ENCODE results near the gene UBE2G2. TPM values are rescaled to one million over a fixed set of nuclear protein-coding genes. Genes with fewer than 3 reads are reported as not detected.

The UBE2G2 gene
- total RNA-seq, 1 donor from 2014 or later = 67.4 TPM

GRCh38 chr21:44726826-44727225, 74.8 kb downstream of the UBE2G2 start:
- no peak overlapping the region for H3K4me3 ChIP-seq (ENCODE audit: low read depth, low read length)
- no peak for DNase-seq (ENCODE audit: low read depth)
- H3K36me3 ChIP-seq (ENCODE audit: control insufficient read depth, insufficient read depth, low read length) = no peaks in the 10 kb centered on the region
- no peak for FAIRE-seq
- H3K27me3 ChIP-seq (ENCODE audit: control insufficient read depth, insufficient read depth, low read length) = no peaks in the 10 kb centered on the region
- no peak for TF ChIP-seq CTCF (IDR thresholded peaks at IDR 0.05; ENCODE audit: insufficient read depth, low read length, severe bottlenecking)

GRCh38 chr21:44724926-44725325, 76.7 kb downstream of the UBE2G2 start:
- DNase-seq (ENCODE audit: low read depth) = no peak
- no peaks in the 10 kb centered on the region for H3K27me3 ChIP-seq (ENCODE audit: control insufficient read depth, insufficient read depth, low read length)
- TF ChIP-seq CTCF (IDR thresholded peaks at IDR 0.05; ENCODE audit: insufficient read depth, low read length, severe bottlenecking) = no peak
- no peak overlapping the region for H3K4me3 ChIP-seq (ENCODE audit: low read depth, low read length)
- H3K36me3 ChIP-seq (ENCODE audit: control insufficient read depth, insufficient read depth, low read length) = no peaks in the 10 kb centered on the region
- no peak for FAIRE-seq

GRCh38 chr21:44724196-44724595, 77.4 kb downstream of the UBE2G2 start:
- H3K27me3 ChIP-seq (ENCODE audit: control insufficient read depth, insufficient read depth, low read length) = no peaks in the 10 kb centered on the region
- FAIRE-seq (no peak), DNase-seq (ENCODE audit: low read depth) (no peak)
- H3K4me3 ChIP-seq (ENCODE audit: low read depth, low read length) = no peak overlapping the region
- TF ChIP-seq CTCF (IDR thresholded peaks at IDR 0.05; ENCODE audit: insufficient read depth, low read length, severe bottlenecking) = no peak
- H3K36me3 ChIP-seq (ENCODE audit: control insufficient read depth, insufficient read depth, low read length) = no peaks in the 10 kb centered on the region

DNA sequence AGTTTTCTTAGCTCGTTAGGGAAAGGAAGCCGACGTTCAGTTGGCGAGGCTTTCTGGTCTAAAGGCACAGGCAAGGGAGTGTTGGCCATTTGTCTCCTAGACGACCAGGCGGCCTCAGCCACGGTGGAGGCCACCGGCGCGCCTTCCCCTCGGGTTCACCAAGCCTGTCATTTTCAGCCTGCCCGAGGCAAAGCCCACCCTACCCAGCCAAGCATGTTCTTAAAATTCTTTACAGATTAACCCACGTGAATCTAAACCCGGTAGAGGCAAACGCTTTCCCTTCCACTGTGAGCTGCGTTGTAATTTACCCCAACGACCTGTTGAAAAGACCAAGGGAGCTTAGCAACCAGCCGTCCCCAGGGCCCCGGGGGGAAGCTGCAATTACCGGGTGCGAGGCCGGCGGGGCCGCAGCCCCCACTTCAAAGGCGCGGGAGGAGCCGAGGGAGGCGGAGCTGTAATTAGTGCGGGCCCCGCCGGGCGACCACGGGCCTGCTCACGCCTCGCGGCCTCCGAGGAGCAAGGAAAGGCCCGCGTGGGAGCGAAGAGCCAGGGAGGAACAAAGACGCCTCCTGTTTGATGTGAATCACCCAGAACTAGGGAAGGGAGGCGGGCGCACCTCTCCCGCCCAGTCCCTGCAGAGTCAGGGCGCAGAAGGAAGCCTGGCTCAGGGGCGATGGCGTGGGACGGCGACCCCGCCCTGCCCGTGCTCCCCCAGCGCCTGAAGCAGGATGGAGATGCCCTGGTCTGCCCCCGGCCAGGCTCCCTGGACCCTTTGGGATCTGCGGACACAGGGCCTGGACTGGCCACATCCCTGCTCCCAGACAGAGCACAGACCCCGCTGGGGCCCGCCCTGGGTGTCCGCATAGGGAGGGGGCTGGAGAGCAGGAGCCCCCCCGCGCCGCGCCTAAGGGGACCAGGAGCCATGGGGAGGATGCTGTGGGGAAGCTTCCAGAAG, 78.2 kb downstream of the UBE2G2 start:
- FAIRE-seq = no peak
- no peak overlapping the region for H3K4me3 ChIP-seq (ENCODE audit: low read depth, low read length)
- no peak for TF ChIP-seq CTCF (IDR thresholded peaks at IDR 0.05; ENCODE audit: insufficient read depth, low read length, severe bottlenecking)
- H3K27me3 ChIP-seq (ENCODE audit: control insufficient read depth, insufficient read depth, low read length) = peaks cover under 1% of the 10 kb centered on the region
- H3K36me3 ChIP-seq (ENCODE audit: control insufficient read depth, insufficient read depth, low read length) = no peaks in the 10 kb centered on the region
- no peak for DNase-seq (ENCODE audit: low read depth)

- H3K36me3 ChIP-seq (ENCODE audit: control insufficient read depth, insufficient read depth, low read length) = no peaks in the 10 kb centered on the region
- DNase-seq (ENCODE audit: low read depth) = no peak
- no peak for FAIRE-seq
- no peak overlapping the region for H3K4me3 ChIP-seq (ENCODE audit: low read depth, low read length)
- peaks cover 2% of the 10 kb centered on the region for H3K27me3 ChIP-seq (ENCODE audit: control insufficient read depth, insufficient read depth, low read length)
- TF ChIP-seq CTCF (IDR thresholded peaks at IDR 0.05; ENCODE audit: insufficient read depth, low read length, severe bottlenecking) = no peak
These were observed 78.9 kb downstream of the UBE2G2 start for GRCh38 chr21:44722731-44723130.

All from bronchial epithelial cell (primary cell).